Stimulated activated CD4-positive, alpha-beta T cell treated with anti-CD3 and anti-CD28 coated beads, Interleukin-12 subunit alpha, Interleukin-12 subunit beta, amount 100 ng/mL, for 24 hours (primary cell): Measurements from ENCODE around the gene ZBTB21.

Experiments used
- DNase-seq, 2 experiments: peaks; one replicate each; pipeline ENCODE4 v3.0.0-alpha.2; 2020; ENCODE audit warnings: low read depth in 2 of 2

The ZBTB21 gene

GRCh38 chr21:42039911-42040351 is 29.8 kb upstream of the ZBTB21 start:
- DNase-seq, result no peak

GRCh38 chr21:42039470-42039901 is 29.3 kb upstream of the ZBTB21 start:
- no peak for DNase-seq

- no peak for DNase-seq
Measured at GRCh38 chr21:42038826-42039425, 28.8 kb upstream of the ZBTB21 start.

GRCh38 chr21:42038393-42038792 is 28.2 kb upstream of the ZBTB21 start:
- DNase-seq, result no peak

GRCh38 chr21:42037943-42038342 is 27.8 kb upstream of the ZBTB21 start:
- DNase-seq, result no peak

GRCh38 chr21:42037516-42037915 is 27.4 kb upstream of the ZBTB21 start:
- no peak for DNase-seq

GRCh38 chr21:42036313-42036712 is 26.2 kb upstream of the ZBTB21 start:
- no peak for DNase-seq

GRCh38 chr21:42032968-42033367 is 22.8 kb upstream of the ZBTB21 start:
- no peak for DNase-seq

GRCh38 chr21:42032266-42032665 is 22.1 kb upstream of the ZBTB21 start:
- DNase-seq, result no peak

- no peak for DNase-seq
Measured at GRCh38 chr21:42031816-42032215, 21.7 kb upstream of the ZBTB21 start.

GRCh38 chr21:42031241-42031640 is 21.1 kb upstream of the ZBTB21 start:
- DNase-seq, result no peak

- no peak for DNase-seq
Measured at GRCh38 chr21:42030311-42030710, 20.2 kb upstream of the ZBTB21 start.

- DNase-seq, result no peak
Measured at GRCh38 chr21:42028766-42029425, 18.7 kb upstream of the ZBTB21 start.

GRCh38 chr21:42027822-42028765 is 17.9 kb upstream of the ZBTB21 start:
- DNase-seq, result no peak

- DNase-seq, result no peak
Measured at GRCh38 chr21:42027085-42027821, 17.1 kb upstream of the ZBTB21 start.

- no peak for DNase-seq
Measured at GRCh38 chr21:42026082-42026435, 15.9 kb upstream of the ZBTB21 start.

GRCh38 chr21:42025376-42026081 is 15.4 kb upstream of the ZBTB21 start:
- DNase-seq, result no peak

GRCh38 chr21:42022906-42023305 is 12.7 kb upstream of the ZBTB21 start:
- no peak for DNase-seq

GRCh38 chr21:42022091-42022430 is 11.9 kb upstream of the ZBTB21 start:
- DNase-seq, result no peak

- DNase-seq, result no peak
Measured at GRCh38 chr21:42021371-42022090, 11.4 kb upstream of the ZBTB21 start.

GRCh38 chr21:42019706-42020105 is 9.5 kb upstream of the ZBTB21 start:
- DNase-seq, result no peak
